ENCODE measurements around the gene GRB2. TPM values are rescaled to one million over a fixed set of nuclear protein-coding genes. Genes with fewer than 3 reads are reported as not detected.

GRB2 gene
- total and polyA plus RNA-seq, 10 of the 15 experiments (the other 5 are each of a cell fraction or from before 2014, with no cell fraction given) = 113 to 268 (median 158) TPM

GRCh38 chr17:75440738-75441448 is 35.4 kb upstream of the GRB2 start:
- POLR2A ChIA-PET = interaction anchor here (1.0 kb wide), 1 partner anchor 18 kb away, joined by 4 read pairs; no protein-coding TSS in a partner anchor

More at GRCh38 chr17:75440738-75441448, 35.4 kb upstream of the GRB2 start:
- Histone ChIP-seq H4K20me1 (ENCODE audit: control insufficient read depth, insufficient read depth) (no peaks in the 10 kb centered on the region), H3K9me3 (replicated peaks; ENCODE audit: control insufficient read depth, insufficient read depth, low read length) (no peaks in the 10 kb centered on the region), H2AFZ (ENCODE audit: control insufficient read depth, low read depth, low read length) (no peak overlapping the region), H3K27me3 (replicated peaks in 1 of 2; ENCODE audit: control insufficient read depth in 2 of 2, insufficient read depth in 2 of 2, low read length in 1 of 2) (no peaks in the 10 kb centered on the region), H3K79me2 (ENCODE audit: control insufficient read depth, insufficient read depth, low read length) (no peaks in the 10 kb centered on the region), H3K4me1 (ENCODE audit: control insufficient read depth, insufficient read depth, low read length) (no peaks in the 10 kb centered on the region), H3K27ac (ENCODE audit: control insufficient read depth, insufficient read depth) (no peak overlapping the region), H3K4me2 (ENCODE audit: control insufficient read depth, insufficient read depth) (no peak overlapping the region), H3K9ac (ENCODE audit: control insufficient read depth, insufficient read depth, low read length) (no peak overlapping the region), H3K4me3 (no peak overlapping the region), H3K36me3 (ENCODE audit: control insufficient read depth in 2 of 2, insufficient read depth in 2 of 2, low read length in 1 of 2) (no peaks in the 10 kb centered on the region)
- WGBS (ENCODE audit: insufficient coverage, insufficient replicate concordance, low lambda C conversion rate, missing lambda C conversion rate) = 40% methylated on average over 10 of the region's 10 CpGs
- in situ Hi-C loops (cut with MboI) (no loop called here), intact Hi-C loops (cut with micrococcal nuclease; ENCODE audit: unreplicated experiment) (no loop called here)
- RAD21 ChIA-PET (ENCODE audit: unreplicated experiment) = interaction anchor here (0.5 kb wide), 1 partner anchor 178 kb away, joined by 4 read pairs; no protein-coding TSS in a partner anchor
- CTCF ChIA-PET = interaction anchor here (1.3 to 1.6 kb wide), 2 partner anchors 44 to 196 kb away, joined by 3 read pairs; no protein-coding TSS in a partner anchor
- no TSS peak for BruUV-seq (replicated peaks)
- no peak for TF ChIP-seq RUNX3 (IDR thresholded peaks at IDR 0.05; ENCODE audit: low read length)
- TF ChIP-seq PRDM15 (CRISPR knock-in tag; IDR thresholded peaks at IDR 0.05) = no peak
- TF ChIP-seq ATF7 (IDR thresholded peaks at IDR 0.05; ENCODE audit: low read depth) = no peak
- TF ChIP-seq NFIC (IDR thresholded peaks at IDR 0.05; ENCODE audit: low read depth, low read length) = no peak
- TF ChIP-seq TBL1XR1 (IDR thresholded peaks at IDR 0.05; ENCODE audit: low read depth, low read length) = no peak
- no peak for TF ChIP-seq ELK1 (IDR thresholded peaks at IDR 0.05; ENCODE audit: low read depth, low read length)
- no peak for TF ChIP-seq PAX5 (IDR thresholded peaks at IDR 0.05; ENCODE audit: borderline replicate concordance, low read depth, low read length)
- DNase-seq (ENCODE audit: low read depth, low spot score) (no peak), FAIRE-seq (no peak), ATAC-seq (no peak)
- SMC1A ChIA-PET (ENCODE audit: uncharacterized antibody, unreplicated experiment) = no interaction called here

Data from GM12878 (cell line).